D721Med (cell line): ENCODE results near the gene RNF6.
"Not testable (repeated sequence)": the region's sequence is repeated elsewhere in the genome, so short reads cannot be mapped to it uniquely, and the experiment has no call there.

Source experiments
- DNase-seq: peaks from one replicate; pipeline ENCODE4 v3.0.0; 2011; ENCODE audit warnings: low spot score; ENCODE audit not compliant: insufficient read length
- FAIRE-seq: peaks from 2 replicates; lab custom pipeline; 2011; peaks lifted over from hg19 to GRCh38; lab: Jason Lieb, UNC
- CTCF ChIP-seq: IDR thresholded peaks from 2 replicates; pipeline ENCODE4 v1.5.1; 2012; ENCODE audit warnings: mild to moderate bottlenecking, control low read depth; ENCODE audit not compliant: insufficient read depth; ENCODE audit errors: missing control alignments

RNF6 gene

DNA sequence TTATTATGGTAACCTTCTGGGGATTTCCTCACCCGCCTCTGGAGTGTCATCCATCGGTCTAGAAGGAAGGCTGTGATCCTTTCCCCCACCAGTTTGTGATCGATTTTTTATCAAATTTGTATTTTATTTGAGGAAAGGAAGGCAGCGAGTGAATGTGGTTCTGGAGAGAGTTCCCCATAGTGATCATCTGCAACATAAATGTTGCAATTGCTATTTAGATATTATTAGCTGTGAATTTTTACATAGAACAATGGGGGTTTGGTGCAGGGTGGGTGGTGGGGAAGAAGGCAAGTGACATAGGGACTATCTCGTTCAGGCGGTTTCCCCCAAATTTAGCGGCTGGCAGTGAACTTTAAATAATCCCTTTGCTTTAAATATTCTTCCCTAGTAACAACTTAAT lies 33.0 kb upstream of the RNF6 start:
- no peak for TF ChIP-seq CTCF
- FAIRE-seq (no peak), DNase-seq (no peak)

DNA sequence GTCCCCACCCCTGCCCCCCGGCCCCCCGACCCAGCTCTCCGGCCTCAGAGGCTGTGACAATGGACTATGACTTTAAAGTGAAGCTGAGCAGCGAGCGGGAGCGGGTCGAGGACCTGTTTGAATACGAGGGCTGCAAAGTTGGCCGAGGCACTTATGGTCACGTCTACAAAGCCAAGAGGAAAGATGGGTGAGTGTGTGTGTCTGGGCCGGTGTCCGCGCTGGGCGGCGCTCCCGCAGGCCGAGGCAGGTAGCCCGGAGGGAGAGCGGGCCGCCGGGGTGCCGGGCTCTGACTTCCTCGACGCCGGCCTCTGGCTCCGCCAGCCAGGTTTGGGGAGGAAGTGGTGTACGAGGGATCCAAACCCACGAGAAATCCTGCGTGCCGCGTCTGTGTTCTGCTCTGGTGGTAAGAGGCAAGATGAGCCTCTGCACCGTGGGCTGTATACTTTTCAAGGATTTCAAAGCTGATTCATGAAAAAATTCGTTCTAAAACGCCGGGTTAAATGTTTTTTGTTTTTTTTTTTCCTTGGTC lies 32.5 kb upstream of the RNF6 start:
- no peak for TF ChIP-seq CTCF
- FAIRE-seq (no peak), DNase-seq (no peak)

DNA sequence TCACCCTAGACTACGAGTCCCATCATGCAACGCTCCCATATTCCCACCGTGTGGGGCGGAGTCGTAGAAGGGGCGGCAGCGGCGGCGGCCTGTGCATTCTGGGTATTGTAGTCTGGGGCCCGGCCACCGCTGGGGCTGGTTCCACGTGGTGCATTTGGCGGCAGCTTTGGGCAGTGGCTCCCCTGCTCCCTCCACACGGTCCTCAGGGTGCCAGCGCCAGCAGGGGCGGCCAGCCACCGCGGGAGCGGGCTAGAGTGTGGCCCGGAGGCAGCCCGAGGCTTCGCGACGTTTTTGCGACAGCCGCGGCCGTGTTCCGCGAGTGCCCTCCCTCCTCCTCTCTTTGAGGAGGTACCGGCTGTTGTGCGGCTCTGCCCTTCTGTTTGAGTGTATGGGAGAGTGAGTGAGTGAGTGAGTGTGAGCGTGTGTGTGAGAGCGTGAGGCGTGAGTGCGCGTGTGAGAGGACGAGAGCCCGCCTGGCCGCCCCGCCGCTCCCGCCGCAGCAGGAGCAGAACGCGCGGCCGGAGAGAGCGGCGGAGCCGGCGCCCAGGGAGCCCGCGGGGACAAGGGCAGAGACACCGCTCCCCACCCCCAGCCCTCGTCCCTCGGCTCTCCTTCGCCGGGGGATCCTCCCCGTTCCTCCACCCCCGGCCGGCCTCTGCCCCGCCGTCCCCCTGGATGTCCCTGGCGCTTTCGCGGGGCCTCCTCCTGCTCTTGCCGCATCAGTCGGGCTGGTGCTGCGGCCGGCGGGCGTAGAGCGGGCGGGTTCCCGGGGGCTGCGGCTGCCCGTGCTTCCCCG lies 31.9 kb upstream of the RNF6 start, which contains the start of gene CDK8:
TSS of gene CDK8 (plus strand) at position 343 of the 796 bp plus-strand sequence. CDS start 513 bp downstream, outside the sequence.
- no peak for DNase-seq
- FAIRE-seq, result no peak
- no peak for TF ChIP-seq CTCF

DNA sequence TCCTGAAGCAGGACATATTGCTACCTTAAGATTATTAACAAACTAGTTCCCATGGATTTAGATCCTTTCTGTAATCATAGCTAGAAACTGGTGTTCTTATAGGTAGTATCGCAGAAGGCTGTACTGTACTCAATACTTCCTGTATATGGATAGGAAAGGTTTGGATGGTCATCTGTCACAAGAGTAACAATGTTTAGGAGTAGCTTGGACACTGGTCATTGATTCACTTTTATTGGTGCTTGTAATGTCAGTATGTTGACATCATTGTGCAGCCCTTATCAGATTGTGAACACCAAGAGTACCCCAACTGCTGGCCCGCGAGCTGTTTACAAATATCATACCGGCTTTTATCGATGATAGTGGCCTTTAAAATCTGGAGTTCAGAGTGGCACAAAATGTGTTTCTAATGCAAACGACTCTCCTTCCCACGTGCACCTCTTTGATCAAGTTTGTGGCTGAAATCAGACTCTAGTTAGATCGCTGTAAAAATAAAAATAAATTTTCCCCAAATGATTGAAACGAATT lies 31.2 kb upstream of the RNF6 start:
- DNase-seq (no peak), FAIRE-seq (peak; percentile 77)
- TF ChIP-seq CTCF, result no peak

GRCh38 chr13:26252006-26252405 lies 29.9 kb upstream of the RNF6 start:
- FAIRE-seq, DNase-seq: not testable (repeated sequence)

GRCh38 chr13:26249551-26249950 lies 27.4 kb upstream of the RNF6 start:
- FAIRE-seq (no peak), DNase-seq (no peak)
- no peak for TF ChIP-seq CTCF

GRCh38 chr13:26247608-26248007 lies 25.5 kb upstream of the RNF6 start:
- TF ChIP-seq CTCF, result no peak
- no peak for FAIRE-seq
- no peak for DNase-seq
